Measurements from ENCODE around the gene HMG20B.

- TF ChIP-seq CTCF (IDR thresholded peaks at IDR 0.05; ENCODE audit: insufficient read depth, low read length) (no peak), POLR2AphosphoS5 (IDR thresholded peaks at IDR 0.05; ENCODE audit: low read depth) (no peak), SPI1 (IDR thresholded peaks at IDR 0.05; ENCODE audit: borderline replicate concordance, low read depth) (no peak)
These were observed 37.2 kb upstream of the HMG20B start for GRCh38 chr19:3535563-3535965.

All from HL-60 (cell line).